Gastroesophageal sphincter (tissue), 3 donors: ENCODE measurements around the gene RAB4A.

ENCODE experiments used
- CTCF ChIP-seq, 4 experiments: fragments of 200-600 bp in 2 of 4; fragments of 450-650 bp in 2 of 4; sonication (generic) in 1 of 4; IDR thresholded peaks; one replicate each; pipeline ENCODE4 v1.5.1; 2017 to 2019; ENCODE audit warnings: antibody characterized with exemption in 4 of 4, mild to moderate bottlenecking in 2 of 4, moderate library complexity in 2 of 4
- EP300 ChIP-seq: sonication (generic); formaldehyde crosslinking; IDR thresholded peaks from one replicate; pipeline ENCODE4 v1.6.1; 2017; ENCODE audit warnings: antibody characterized with exemption, mild to moderate bottlenecking
- POLR2A ChIP-seq, 2 donors: fragments of 450-650 bp; IDR thresholded peaks; one replicate each; pipeline ENCODE4 v1.6.1; 2017; ENCODE audit warnings: antibody characterized with exemption in 2 of 2, mild to moderate bottlenecking in 2 of 2, moderate library complexity in 1 of 2
- POLR2AphosphoS5 ChIP-seq: sonication (generic); formaldehyde crosslinking; IDR thresholded peaks from one replicate; pipeline ENCODE4 v1.6.1; 2017; ENCODE audit warnings: antibody characterized with exemption

GRCh38 chr1:229287267-229287666 lies 16.4 kb downstream of the RAB4A start:
- TF ChIP-seq POLR2A (IDR thresholded peaks at IDR 0.05) (no peak), CTCF (IDR thresholded peaks at IDR 0.05) (no peak), EP300 (no peak), POLR2AphosphoS5 (no peak)
